Stimulated activated CD4-positive, alpha-beta T cell treated with anti-CD3 and anti-CD28 coated beads, Interleukin-2, amount 100 ng/mL, for 24 hours (primary cell): Measurements from ENCODE around the gene PLEKHO1.
"Not testable (repeated sequence)": the region's sequence is repeated elsewhere in the genome, so short reads cannot be mapped to it uniquely, and the experiment has no call there.

ENCODE experiments used
- DNase-seq, 2 donors: peaks; one replicate each; pipeline ENCODE4 v3.0.0-alpha.2; 2020

PLEKHO1 gene

GRCh38 chr1:150176593-150176992 is 26.9 kb downstream of the PLEKHO1 start:
- no peak for DNase-seq

GRCh38 chr1:150178548-150178947 is 28.8 kb downstream of the PLEKHO1 start:
- DNase-seq: no peak

- no peak for DNase-seq
These were observed 30.2 kb downstream of the PLEKHO1 start for GRCh38 chr1:150179867-150180266.

GRCh38 chr1:150180474-150180873 is 30.8 kb downstream of the PLEKHO1 start:
- DNase-seq: no peak

- DNase-seq: no peak
These were observed 32.5 kb downstream of the PLEKHO1 start for GRCh38 chr1:150182247-150182646.

GRCh38 chr1:150183061-150183460 is 33.3 kb downstream of the PLEKHO1 start:
- DNase-seq: no peak

GRCh38 chr1:150185481-150185880 is 35.8 kb downstream of the PLEKHO1 start:
- no peak for DNase-seq

GRCh38 chr1:150186438-150186788 is 36.7 kb downstream of the PLEKHO1 start:
- not testable (repeated sequence) for DNase-seq

GRCh38 chr1:150186789-150187559 is 37.3 kb downstream of the PLEKHO1 start:
- DNase-seq: no peak

GRCh38 chr1:150187560-150187931 is 37.8 kb downstream of the PLEKHO1 start:
- no peak for DNase-seq

GRCh38 chr1:150192012-150192411 is 42.3 kb downstream of the PLEKHO1 start:
- DNase-seq: no peak

GRCh38 chr1:150194381-150195031 is 44.8 kb downstream of the PLEKHO1 start:
- no peak for DNase-seq

GRCh38 chr1:150196417-150196816 is 46.7 kb downstream of the PLEKHO1 start:
- DNase-seq: no peak

- no peak for DNase-seq
These were observed 57.7 kb downstream of the PLEKHO1 start for GRCh38 chr1:150207281-150207971.

GRCh38 chr1:150208460-150208859 is 58.7 kb downstream of the PLEKHO1 start:
- DNase-seq: not testable (repeated sequence)
